HL-60/S4 treated with phorbol 12-myristate 13-acetate at 8.2 ng/mL for 4 days and 3 days (cell line): ENCODE measurements around the gene LIPC.

Experiments used
- in situ Hi-C: fragments of 300-500 bp; cut with MboI; formaldehyde crosslinking; loops from 2 replicates; pipeline ENCODE4 v1.15.0; 2022; ENCODE audit warnings: low sequenced_read_pairs

The LIPC gene

DNA sequence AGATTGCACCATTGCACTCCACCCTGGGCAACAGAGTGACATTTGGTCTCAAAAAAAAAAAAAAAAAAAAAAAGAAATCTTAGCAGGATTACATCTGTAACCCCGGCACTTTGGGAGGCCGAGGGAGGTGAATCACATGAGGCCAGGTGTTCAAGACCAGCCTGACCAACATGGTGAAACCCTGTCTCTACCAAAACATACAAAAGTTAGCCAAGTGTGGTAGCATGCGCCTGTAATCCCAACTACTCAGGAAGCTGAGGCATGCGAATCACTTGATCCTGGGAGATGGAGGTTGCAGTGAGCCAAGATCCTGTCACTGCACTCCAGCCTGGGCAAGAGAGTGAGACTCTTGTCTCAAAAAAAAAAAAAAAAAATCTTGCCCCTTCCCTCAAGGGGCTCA is 40.4 kb downstream of the LIPC start:
- in situ Hi-C loops = no loop called here

DNA sequence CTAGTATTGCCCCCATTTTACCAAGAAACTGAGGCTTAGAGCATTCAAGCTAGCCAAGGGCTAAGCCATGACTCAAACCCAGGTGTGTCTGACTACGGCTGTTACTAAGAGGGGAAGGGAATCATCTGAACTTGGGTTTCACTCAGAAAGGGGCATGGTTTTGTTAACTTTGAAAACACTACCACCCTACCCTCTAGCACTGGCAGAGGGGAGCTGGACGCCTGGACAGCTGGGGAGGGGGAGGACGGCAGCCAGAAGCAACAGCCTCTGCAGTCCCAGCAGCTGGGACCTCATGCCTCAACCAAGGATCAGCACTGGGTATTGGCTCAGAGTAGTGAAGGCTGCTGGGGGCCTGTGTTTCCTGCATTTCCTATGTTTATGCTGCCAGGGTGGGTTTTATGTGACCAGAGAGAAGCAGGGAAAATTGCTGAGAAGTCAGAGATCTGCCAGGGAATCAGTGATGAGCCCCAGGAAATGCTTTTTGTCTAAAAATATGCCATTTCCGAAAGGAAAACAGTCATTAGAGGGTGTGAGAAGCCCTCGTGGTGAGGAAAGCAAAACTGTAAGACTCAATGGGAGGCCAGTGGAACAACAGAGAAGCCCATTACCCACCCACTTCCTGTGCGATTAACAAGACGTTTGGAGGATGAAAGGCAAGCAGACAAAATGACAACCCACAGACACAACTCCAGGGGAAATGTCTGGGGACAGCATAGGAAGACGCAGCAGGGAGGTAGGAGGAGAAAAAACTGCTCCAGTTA is 41.2 kb downstream of the LIPC start:
- in situ Hi-C loops = no loop called here

DNA sequence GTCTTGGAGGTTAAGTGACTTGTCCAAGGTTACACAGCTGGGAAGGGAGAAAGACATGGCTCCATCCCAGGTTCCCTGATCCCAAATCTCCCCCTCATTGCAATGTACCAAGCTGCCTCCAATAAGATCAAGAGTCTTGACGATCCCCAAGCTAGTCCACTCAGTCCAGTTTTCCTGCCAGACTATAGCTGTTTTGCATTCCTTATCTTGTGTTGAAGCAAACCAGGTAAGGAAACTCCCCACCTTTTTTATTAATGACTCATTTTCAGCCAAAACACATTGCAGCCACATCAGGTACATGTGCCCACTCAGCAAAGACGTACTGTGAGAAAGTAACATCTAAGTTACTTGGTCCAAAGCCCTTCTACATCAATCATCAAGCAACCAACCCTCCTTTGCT is 41.9 kb downstream of the LIPC start:
- in situ Hi-C loops = no loop called here

DNA sequence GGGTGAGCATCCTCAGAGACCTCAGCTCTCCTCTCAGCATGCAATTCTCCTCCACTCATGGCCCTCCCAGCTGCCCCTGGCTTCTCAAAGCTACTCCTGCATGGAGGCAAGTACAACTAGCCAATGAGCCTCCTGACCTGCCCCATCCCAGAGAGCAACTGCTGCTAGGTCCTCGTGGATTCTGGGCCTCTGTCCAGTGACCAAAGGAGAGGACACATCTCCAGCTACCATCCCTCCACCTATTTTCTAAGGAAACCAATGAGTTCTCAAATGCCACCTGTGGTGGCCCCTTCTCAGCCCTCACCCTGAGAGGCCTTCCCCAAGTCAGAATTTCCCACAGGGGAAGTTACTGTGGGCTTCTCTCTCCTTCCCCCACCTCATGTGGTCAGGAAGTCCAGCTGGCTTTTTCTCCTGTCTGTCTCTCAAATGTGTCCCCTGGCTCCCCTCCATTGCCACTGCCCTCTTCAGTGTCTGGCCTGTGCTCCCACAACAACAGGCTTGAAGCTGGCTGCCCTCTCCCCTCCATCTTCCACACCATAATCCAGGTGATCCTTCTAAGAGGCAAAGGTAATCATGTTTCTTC is 43.0 kb downstream of the LIPC start:
- in situ Hi-C loops = no loop called here

DNA sequence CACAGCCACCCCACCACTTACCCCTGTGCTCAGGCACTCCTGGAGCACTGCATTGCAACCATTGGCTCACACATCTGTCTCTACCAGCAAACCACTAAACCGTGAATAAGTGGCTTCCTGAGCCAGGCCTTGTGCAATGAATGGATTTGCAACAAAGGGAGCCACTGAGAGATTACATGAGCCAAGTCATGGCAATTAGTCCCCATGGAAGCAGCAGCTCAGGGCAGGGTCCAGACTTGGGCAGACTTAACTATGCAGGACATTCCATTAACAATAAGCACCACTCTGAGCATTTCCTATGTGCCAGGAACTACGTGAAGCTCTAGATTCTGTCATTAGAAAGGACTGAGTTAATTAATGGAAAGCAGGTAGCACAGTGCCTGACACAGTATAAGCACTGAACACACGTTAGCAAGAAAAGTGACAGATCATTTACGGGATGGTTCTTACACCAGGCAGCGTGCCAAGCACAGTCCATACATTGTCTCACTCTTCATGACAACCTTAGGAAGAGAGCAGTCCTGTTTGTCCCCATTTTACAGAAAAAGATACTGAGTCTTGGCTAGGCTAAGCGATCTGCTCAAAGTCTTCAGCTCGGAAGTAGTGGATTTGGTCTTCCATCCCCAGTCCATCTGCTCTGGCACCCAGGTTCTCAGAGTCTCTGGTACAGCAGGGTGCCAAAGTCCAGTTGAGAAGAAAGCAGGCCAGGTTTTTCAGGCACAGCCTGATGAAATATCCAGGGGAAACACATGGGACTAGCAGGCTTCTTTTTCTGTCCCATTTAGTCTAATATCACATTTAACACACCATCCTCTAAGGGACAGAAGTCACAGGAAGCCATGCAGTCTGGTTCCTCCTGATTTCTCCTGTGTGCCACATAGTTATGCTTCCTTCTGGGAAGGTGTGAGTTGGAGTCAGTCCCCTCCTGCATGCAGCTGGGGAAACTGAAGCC is 44.1 kb downstream of the LIPC start:
- in situ Hi-C loops = no loop called here

DNA sequence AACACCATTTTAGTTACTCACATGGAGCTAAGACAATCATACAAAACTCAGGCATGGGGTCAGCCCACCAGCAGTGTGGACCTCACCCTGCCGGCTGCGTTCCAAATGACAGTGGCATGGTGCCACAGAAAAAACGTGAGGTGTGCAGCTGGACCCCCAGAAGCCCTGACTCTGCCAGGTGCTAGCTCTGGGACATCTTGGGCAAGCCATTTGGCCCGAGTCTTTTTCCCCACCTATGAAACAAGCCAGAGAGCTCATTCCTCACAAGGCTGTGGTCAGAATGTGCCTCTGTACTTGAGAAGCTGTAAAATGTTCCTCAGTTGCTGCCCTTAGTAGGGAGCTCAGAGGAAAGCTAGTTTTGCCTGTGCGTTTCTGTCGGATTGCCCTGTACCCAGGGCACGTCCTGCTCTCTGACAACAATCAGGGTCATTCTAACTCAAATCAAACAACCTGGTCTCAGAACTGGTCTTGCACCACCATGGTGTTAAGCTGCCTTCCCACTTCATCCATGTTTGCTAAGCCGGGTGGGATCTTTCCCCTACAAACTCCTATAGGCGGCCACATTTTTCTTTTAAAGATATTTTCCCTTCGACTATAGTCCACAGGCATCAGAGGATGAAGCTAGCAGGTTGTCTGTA is 44.9 kb downstream of the LIPC start:
- in situ Hi-C loops = no loop called here

DNA sequence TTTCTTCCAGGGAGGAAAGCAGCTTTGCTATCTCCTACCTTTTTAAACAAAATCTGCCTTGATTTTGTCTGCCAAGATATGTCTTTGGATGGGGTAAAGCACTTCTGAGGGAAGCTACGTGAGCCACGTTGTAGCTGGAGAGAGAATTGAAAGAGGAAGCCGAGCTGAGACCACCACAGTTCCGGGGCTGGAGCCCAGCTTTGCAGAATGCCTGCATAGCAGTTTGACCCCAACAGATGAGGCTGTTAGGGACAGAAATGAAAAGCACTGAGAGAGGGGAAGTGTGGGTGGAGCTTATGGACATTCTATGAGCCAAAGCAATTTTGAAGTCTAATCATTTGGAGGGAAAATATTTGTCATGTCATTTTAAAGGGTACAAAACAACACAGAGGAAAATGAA is 45.4 kb downstream of the LIPC start:
- in situ Hi-C loops = no loop called here

DNA sequence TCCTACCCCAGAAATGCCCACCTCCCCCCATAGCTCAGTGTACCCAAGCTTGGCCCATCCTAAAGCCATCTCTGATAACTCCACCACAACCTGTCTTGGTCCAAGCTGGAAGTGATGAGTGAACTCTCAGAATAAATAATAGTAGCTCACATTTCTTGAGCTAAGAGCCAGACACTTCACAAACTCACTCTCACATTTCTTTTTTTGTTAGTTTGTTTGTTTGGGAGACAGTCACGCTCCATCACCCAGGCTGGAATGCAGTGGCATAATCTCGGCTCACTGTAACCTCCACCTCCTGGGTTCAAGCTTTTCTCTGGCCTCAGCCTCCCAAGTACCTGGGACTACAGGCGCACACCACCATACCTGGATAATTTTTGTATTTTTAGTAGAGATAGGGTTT is 46.2 kb downstream of the LIPC start:
- in situ Hi-C loops = no loop called here

DNA sequence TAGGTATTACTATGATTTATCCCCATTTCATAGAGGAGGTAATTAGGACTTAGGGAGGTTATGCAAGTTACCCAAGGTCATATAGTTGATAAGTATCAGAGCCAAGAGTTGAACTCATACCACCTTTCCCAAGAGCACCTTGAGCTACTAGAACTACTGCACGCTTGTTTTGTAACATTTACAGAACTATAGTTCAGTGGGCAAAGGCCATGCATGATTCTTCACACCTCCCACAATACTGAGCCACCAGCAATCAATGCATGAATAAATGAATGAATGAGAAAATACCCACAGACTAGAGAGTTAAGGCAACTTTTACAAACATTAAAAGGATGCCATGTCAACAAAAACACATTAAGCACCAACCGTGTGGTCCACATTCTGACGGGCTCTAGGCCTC is 46.8 kb downstream of the LIPC start:
- in situ Hi-C loops = no loop called here

DNA sequence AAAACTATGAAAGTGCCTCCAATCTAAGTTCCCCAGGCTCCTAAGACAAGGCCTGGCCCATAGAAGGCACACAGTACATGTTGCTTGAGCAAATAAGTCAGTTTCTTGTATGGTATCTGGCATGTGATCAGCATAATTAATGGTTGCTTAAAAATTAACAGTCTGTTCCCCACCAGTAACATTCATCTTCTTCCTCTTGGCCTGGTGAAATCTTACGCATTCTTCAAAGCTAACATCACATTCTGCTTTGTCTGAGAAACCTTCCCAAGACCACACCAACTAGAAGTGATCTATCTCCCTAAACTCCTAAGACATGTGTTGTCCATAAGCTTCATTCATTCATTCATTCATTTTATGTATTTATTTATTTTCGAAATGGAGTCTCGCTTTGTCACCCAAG is 48.1 kb downstream of the LIPC start:
- in situ Hi-C loops = no loop called here

DNA sequence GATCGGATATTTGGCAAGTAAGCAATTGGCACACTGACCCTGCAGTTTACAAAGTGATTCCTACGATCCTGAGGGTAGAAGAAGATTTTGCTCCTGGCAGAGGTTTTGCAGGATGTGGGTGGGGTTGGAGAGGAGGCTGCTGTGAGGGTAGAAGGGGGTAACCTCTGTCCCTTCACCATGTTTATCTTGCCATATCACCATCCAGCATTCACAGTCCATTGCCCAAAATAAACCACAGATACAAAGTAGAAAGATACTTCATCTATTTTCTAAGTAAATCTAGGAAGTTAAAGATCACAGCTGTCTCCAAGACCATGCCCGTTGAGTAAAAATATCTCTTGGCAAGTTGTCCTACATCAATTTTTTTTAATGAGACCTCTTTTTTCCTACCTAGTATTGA is 51.6 kb downstream of the LIPC start:
- in situ Hi-C loops = no loop called here

DNA sequence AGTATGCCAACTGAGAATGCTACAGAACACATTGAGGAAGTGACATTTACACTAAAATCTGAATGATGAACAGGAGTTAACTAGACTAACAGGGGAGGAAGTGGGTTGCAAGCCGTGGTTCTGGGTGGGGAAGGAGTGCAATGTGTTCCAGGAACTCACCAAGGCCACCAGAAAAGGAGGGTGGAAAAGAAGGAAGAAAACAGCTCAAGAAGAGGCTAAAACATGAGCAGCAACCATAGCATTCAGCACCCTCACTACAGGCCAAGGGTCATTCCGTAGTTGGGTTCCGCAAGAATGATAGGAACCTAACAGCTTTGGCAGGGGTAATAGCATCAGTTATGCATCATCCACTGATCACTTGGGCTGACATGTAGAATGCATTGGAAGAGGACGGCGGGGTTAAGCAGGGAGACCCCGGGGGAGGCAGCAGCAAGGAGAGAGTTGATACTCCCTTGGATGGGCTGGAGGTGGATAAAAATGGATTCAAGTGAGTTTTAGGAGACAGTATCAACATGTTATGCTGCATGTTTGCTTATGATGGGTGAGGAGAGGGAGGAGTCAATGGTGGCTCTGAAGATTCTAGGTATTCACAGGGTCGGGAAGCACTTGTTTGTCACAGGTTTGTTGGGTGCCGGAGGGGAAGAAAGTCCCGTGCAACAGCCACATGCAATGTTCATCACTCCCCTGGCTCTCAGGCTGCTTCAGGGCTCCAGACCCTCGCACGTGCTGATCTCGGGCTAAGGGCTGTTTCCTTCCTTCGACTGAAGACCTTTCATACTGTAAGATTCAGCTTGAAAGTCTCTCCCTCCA is 53.2 kb downstream of the LIPC start:
- in situ Hi-C loops = no loop called here

DNA sequence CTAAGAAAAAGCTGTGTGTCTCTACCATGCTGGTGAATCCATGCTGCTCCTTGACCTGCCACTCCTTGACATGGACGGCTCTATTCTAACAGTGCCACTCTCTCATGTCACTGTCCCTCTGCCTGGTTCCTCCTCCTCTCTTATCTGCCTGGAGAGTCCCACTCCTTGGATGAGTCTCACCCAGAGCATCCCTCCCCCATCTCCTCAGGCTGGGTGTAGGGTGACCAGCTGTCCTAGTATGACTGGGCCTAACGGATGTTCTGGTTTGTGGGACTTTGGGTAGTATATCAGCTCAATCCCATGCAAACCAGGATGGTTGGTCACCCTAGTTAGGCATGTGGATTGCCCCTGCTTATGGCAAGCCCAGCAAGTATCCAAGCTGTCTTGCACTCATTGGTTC is 54.3 kb downstream of the LIPC start:
- in situ Hi-C loops = no loop called here

DNA sequence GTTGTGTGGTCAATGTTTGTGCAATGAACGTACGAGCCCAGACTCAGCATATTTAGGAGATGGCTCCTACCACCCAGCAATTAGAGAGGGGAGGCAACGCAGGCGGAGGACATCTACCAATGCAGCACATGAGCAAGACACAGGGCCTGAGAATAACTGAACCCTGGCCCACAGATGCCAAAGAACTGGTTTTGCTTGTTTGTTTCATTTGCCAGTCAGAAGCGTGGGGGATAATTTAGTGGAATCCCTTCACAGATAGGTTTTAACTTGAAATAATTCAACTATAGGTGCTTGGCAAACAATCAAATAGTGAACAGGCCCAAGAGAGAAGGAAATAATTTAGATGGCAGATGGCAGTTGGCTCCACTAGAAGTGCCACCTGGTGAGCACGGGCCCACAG is 54.8 kb downstream of the LIPC start:
- in situ Hi-C loops = no loop called here

DNA sequence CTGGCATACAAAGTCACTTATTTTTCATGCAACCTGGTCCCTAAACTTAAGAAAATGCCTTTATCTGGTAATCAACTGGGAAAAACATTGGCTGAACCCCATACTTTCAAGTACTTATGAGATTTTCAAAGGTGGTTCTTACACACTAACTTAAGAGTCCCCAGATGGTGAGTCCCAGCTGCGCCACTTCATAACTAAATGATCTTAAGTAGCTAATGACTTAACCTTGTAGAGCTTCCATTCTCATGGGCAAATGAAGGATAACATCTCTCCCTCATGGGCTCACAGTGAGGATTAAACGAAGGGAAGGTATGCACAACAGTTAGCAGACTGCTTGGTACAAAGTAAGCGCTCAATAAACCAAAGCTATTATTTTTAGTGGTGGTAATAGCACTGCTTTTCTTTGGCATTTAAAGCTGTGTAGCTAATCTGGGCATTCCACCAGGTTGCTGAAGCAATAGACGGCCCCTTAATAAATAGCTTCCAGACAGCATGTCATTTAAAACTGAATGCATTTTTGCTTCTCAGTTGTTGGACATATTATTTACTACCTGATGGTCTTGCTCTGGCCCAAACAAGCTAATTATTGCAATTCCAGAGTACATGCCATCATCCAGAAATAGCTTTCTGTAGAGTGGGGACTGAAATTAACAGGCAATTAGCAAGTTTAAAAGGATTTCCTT is 55.4 kb downstream of the LIPC start:
- in situ Hi-C loops = no loop called here

DNA sequence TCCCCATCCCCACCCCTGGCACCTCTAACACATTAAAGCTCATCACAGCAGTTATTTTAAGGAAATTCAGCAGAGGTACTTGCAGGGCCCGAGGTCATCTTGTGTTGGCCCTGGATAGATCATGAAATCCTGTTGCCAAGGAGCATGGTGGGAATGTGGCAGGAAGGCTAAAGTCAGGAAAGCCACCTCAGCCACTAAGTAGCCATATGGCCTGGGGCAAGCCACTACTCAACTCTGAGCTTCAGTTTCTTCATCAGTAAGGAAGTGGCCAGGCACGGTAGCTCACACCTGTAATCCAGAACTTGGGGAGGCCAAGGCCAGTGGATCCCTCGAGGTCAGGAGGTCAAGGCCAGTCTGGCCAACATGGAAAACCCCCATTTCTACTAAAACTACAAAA is 55.9 kb downstream of the LIPC start:
- in situ Hi-C loops = no loop called here

DNA sequence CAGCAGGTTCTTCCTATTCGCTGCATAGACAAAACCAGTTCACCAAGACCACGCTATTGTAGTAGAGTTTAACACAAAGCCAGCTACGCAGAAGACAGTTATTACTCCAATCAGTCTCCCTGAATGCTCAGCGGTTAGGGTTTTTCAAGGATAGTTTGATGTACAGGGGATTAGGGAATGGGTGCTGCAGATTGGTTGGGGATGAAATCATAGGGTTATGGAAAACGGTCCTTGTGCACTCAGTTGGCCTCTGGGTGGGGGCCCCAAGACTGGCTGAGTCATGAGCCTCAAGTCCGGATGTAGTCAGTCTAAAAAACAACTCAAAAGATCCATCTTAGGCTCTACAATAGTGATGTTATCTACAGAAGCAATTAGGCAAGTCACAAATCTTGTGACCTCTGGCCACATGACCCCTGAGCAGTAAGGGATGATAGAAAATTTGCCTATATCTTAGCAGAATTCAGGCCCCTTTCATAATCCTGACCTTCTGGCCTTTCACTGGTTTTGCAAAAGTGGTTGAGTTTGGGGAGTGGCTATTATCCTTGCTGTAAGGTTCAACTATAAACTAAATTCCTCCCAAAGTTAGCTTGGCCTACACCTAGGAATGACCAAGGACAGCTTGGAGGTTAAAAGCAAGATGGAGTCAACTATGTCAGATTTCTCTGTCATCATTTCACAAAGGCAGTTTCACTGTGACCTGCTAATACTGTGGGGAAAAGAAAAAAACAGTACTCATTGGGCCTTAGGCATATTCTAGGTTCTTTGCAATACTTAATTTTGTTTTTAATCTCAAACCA is 57.7 kb downstream of the LIPC start:
- in situ Hi-C loops = no loop called here

DNA sequence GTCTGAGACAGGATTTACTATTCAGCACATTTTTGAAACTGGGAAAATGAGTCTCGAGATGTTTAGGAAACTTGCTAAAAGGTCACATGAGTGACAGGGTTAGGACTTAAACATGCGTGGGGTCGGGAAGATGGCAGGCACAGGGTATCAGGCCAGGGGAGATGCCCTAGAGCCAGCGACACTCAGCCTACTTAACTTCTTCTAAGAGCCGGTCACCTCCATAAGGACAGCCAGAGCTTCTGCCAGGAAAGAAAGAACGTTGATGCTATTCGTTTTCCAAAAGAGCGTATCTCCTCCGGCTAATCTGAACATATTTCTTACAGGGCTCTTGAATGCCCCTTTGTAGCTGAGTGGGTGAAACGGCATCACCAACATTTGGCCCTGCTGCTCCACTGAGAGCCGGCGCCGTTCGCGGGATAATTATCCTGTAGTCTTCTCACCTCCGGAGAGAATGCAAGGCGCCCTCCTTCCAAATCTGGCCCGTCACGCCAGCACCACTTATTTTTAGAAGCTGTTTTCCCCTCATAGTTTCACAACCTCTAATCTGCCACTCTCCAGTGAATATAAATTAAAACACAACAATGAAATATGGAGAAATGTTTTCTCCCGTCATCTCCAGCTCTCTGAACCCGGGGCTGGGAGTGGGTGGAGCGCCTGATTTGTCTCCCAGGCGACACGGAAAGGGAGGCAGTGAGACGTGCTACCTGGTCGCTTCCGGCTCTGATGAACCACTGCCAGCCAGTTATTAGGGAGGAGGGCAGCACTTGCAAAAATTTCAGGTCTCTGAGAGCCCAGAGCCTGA is 58.5 kb downstream of the LIPC start:
- in situ Hi-C loops = no loop called here
